ENCODE measurements around the gene RASSF8. TPM values are rescaled to one million over a fixed set of nuclear protein-coding genes. Genes with fewer than 3 reads are reported as not detected.

Gene RASSF8
- total RNA-seq, 1 donor from 2014 or later = 35.3 TPM

DNA sequence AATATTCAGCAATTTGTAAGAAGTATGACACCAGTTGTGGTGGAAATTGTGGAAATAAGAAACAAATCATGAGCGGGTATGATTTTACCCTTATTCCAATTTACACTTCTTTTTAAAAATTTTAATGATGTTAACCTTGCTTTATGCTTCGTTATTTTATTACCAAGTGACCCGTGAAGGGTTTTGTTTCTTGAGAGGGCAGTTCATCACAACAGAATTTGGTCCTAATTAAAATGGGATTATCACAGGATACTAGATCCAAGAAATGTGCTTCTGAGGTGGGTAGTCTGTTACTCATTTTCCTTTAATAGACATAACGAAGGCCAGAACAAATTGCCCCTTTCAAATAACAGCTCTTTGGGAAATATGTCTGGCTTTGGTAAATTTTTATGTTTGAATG, 25.5 kb upstream of the RASSF8 start:
- Histone ChIP-seq H3K27me3 (ENCODE audit: control insufficient read depth, insufficient read depth, low read length) (no peaks in the 10 kb centered on the region), H3K36me3 (ENCODE audit: control insufficient read depth, insufficient read depth, low read length) (no peaks in the 10 kb centered on the region), H3K4me3 (ENCODE audit: low read depth, low read length) (no peak overlapping the region)
- TF ChIP-seq CTCF (IDR thresholded peaks at IDR 0.05; ENCODE audit: insufficient read depth, low read length, poor library complexity, severe bottlenecking) = no peak
- DNase-seq (ENCODE audit: low read depth) = no peak

DNA sequence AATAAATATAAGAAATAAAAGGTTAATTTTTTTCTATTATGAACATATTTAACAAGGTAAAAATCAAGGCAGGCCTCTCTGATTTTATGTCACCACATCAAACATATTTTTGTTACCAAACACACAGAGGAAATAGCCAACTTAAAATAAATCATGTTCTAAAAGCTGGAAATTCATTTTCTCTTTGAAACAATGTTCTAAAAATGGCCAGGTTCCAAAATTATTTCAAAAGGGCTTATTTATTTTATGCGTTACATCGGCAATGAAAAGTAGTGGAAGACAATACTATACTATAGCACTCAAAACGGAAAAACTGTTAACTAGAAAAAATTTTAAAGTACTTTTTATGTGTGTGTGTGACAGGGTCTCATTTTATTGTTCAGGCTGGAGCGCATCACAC, 24.0 kb upstream of the RASSF8 start:
- Histone ChIP-seq H3K4me3 (ENCODE audit: low read depth, low read length) (no peak overlapping the region), H3K27me3 (ENCODE audit: control insufficient read depth, insufficient read depth, low read length) (no peaks in the 10 kb centered on the region), H3K36me3 (ENCODE audit: control insufficient read depth, insufficient read depth, low read length) (no peaks in the 10 kb centered on the region)
- no peak for DNase-seq (ENCODE audit: low read depth)
- TF ChIP-seq CTCF (IDR thresholded peaks at IDR 0.05; ENCODE audit: insufficient read depth, low read length, poor library complexity, severe bottlenecking) = no peak

DNA sequence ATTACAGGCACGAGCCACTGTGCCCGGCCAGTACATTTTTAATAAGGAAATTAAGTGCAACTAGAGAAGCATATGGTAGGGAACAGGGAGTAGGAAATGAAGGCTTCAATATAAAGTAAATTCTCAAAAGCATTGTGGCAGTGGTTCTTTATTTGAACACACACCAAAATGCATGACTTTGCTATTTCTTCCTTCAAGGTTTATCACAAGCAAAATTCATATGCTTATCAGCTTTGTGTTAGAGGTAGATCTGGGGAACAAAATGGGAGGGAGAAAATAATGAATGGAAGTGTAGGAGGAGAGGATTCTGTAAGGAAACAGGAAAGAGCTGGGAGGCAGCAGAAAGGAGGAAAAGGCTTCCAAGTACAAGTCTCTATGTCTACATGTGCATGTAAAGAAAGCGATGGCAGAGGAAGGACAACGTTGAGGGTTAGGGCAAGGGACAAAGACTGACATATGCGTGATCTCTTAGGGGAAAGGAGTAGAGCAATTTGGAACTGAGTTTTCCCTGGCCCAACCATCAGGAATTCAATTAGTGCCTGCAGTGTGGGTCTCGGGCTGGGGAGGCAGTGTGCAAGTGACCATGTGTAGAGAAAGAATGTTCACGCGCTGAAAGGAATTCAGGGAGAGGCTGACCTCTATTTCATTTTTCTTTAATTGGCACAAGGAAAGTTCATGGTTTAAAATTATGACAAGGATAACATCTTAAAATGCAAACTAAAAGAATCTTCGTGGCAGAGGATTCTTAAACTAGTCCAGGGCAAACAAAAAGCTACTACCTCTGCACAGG, 22.9 kb upstream of the RASSF8 start:
- Histone ChIP-seq H3K27me3 (ENCODE audit: control insufficient read depth, insufficient read depth, low read length) (no peaks in the 10 kb centered on the region), H3K4me3 (ENCODE audit: low read depth, low read length) (no peak overlapping the region), H3K36me3 (ENCODE audit: control insufficient read depth, insufficient read depth, low read length) (no peaks in the 10 kb centered on the region)
- no peak for DNase-seq (ENCODE audit: low read depth)
- TF ChIP-seq CTCF (IDR thresholded peaks at IDR 0.05; ENCODE audit: insufficient read depth, low read length, poor library complexity, severe bottlenecking) = no peak

DNA sequence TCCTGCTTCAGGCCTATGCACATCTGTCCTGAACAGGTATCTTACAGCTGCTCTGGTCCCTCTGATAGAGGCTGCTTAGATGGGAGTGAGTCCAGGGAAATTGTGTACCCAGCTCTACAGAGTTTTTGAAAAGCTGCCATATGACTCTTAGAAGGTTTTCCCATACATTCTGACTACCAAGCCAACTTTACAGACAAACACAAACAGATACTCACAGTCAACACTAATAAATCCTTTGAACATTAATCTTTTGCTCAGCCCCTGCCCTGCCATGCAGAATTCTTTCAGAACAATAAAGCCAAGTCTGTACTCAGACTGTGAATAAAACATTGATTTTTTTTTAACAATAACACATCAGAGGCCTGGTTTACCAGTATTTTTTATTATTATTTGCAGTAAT, 21.4 kb upstream of the RASSF8 start:
- Histone ChIP-seq H3K36me3 (ENCODE audit: control insufficient read depth, insufficient read depth, low read length) (no peaks in the 10 kb centered on the region), H3K27me3 (ENCODE audit: control insufficient read depth, insufficient read depth, low read length) (no peaks in the 10 kb centered on the region), H3K4me3 (ENCODE audit: low read depth, low read length) (no peak overlapping the region)
- TF ChIP-seq CTCF (IDR thresholded peaks at IDR 0.05; ENCODE audit: insufficient read depth, low read length, poor library complexity, severe bottlenecking) = no peak
- DNase-seq (ENCODE audit: low read depth) = no peak

GRCh38 chr12:25938581-25938980, 19.9 kb upstream of the RASSF8 start:
- DNase-seq (ENCODE audit: low read depth) = no peak
- H3K27me3 ChIP-seq (ENCODE audit: control insufficient read depth, insufficient read depth, low read length) = no peaks in the 10 kb centered on the region
- no peak for TF ChIP-seq CTCF (IDR thresholded peaks at IDR 0.05; ENCODE audit: insufficient read depth, low read length, poor library complexity, severe bottlenecking)
- no peaks in the 10 kb centered on the region for H3K36me3 ChIP-seq (ENCODE audit: control insufficient read depth, insufficient read depth, low read length)
- no peak overlapping the region for H3K4me3 ChIP-seq (ENCODE audit: low read depth, low read length)

- no peaks in the 10 kb centered on the region for H3K36me3 ChIP-seq (ENCODE audit: control insufficient read depth, insufficient read depth, low read length)
- no peak overlapping the region for H3K4me3 ChIP-seq (ENCODE audit: low read depth, low read length)
- DNase-seq (ENCODE audit: low read depth) = no peak
- no peak for TF ChIP-seq CTCF (IDR thresholded peaks at IDR 0.05; ENCODE audit: insufficient read depth, low read length, poor library complexity, severe bottlenecking)
- no peaks in the 10 kb centered on the region for H3K27me3 ChIP-seq (ENCODE audit: control insufficient read depth, insufficient read depth, low read length)
These were observed 18.9 kb upstream of the RASSF8 start for GRCh38 chr12:25939606-25940005.
